ENCODE results near the gene COX6B2. TPM values are rescaled to one million over a fixed set of nuclear protein-coding genes. Genes with fewer than 3 reads are reported as not detected.

The COX6B2 gene
- total and polyA plus RNA-seq, 2 donors (not counting 3 experiments of a cell fraction or from before 2014, with no cell fraction given): not detected

DNA sequence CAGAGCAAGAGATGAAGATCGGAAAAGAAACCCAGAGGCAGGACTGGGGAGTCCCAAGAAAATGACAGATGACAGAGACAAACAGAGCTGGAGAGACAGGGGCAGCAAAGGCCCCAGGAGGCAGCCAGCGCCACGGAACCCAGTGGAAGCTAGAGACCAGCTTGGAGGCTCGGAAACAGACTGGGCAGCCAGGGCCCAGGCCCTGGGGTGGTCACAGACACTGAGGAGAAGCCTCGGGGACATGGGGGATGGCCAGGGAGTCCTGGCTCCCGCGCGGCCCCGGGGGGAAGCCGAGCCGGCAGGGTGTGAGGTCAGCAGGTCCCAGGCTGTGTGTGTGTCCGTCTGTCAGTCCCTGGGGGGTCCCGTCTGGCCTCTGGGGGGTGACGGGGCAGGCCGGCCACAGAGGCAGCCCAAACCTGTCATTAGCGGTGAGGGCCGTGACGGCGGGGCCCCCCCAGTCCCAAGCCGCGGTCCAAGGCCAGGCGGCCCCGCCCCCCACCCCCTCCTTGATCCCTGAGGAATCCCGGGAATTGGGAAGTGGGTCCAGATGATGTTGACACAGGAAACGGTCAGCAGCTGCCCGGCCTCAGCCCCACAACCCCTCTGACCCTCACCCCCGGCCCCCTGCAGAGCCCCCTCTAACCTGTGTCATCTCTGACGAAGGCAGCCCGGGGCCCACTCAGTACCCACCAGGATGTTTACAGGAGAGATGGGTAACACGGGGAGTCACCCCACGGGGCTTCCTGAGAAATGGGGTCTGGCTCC is 19.7 kb upstream of the COX6B2 start:
- Histone ChIP-seq H3K4me3 (replicated peaks in 1 of 3; ENCODE audit: insufficient read depth in 1 of 3, low read depth in 1 of 3, low read length in 3 of 3) (no peak overlapping the region), H3K27me3 (ENCODE audit: control insufficient read depth in 2 of 2, insufficient read depth in 2 of 2, low read length in 2 of 2) (peaks cover 22 to 32% of the 10 kb centered on the region in 2 experiments), H4K20me1 (replicated peaks; ENCODE audit: control insufficient read depth, extremely low read depth, insufficient read depth, low read length) (no peaks in the 10 kb centered on the region), H2AFZ (ENCODE audit: low read depth, low read length) (no peak overlapping the region), H3K4me2 (ENCODE audit: insufficient read depth, low read length) (no peak overlapping the region), H3K9me1 (replicated peaks; ENCODE audit: control insufficient read depth, extremely low read depth, insufficient read depth, low read length) (no peaks in the 10 kb centered on the region), H3K9me3 (replicated peaks; ENCODE audit: control insufficient read depth, insufficient read depth, low read length) (no peaks in the 10 kb centered on the region), H3K79me2 (ENCODE audit: control insufficient read depth, insufficient read depth, low read length) (no peaks in the 10 kb centered on the region), H3K4me1 (ENCODE audit: control insufficient read depth, extremely low read depth, insufficient read depth, low read length) (peaks cover 3% of the 10 kb centered on the region), H3K27ac (ENCODE audit: insufficient read depth, low read depth, low read length) (no peak overlapping the region), H3K9ac (replicated peaks; ENCODE audit: extremely low read depth, insufficient read depth, low read length) (no peak overlapping the region), H3K36me3 (ENCODE audit: control insufficient read depth in 2 of 2, extremely low read depth in 1 of 2, insufficient read depth in 2 of 2, low read length in 2 of 2) (no peaks in the 10 kb centered on the region)
- intact Hi-C loops (cut with micrococcal nuclease) (no loop called here), dilution Hi-C loops (cut with MboI; ENCODE audit: extremely low pct_ligation_motif_present, low sequenced_read_pairs) (no loop called here)
- TF ChIP-seq POLR2A (IDR thresholded peaks at IDR 0.05; ENCODE audit: low read depth, low read length): no peak
- TF ChIP-seq JUN (IDR thresholded peaks at IDR 0.05; ENCODE audit: borderline replicate concordance, insufficient read depth, insufficient read length, low read depth): no peak
- TF ChIP-seq MAX (IDR thresholded peaks at IDR 0.05; ENCODE audit: insufficient read depth, insufficient read length): no peak
- no peak for TF ChIP-seq GATA2 (IDR thresholded peaks at IDR 0.05; ENCODE audit: insufficient read depth, insufficient read length, low read depth, low read length)
- no peak for TF ChIP-seq POLR2AphosphoS5 (IDR thresholded peaks at IDR 0.05; ENCODE audit: insufficient read depth, low read depth, low read length)
- TF ChIP-seq EZH2 (IDR thresholded peaks at IDR 0.05; ENCODE audit: borderline replicate concordance, low read depth, low read length, severe bottlenecking): no peak
- TF ChIP-seq, protein P1, sequence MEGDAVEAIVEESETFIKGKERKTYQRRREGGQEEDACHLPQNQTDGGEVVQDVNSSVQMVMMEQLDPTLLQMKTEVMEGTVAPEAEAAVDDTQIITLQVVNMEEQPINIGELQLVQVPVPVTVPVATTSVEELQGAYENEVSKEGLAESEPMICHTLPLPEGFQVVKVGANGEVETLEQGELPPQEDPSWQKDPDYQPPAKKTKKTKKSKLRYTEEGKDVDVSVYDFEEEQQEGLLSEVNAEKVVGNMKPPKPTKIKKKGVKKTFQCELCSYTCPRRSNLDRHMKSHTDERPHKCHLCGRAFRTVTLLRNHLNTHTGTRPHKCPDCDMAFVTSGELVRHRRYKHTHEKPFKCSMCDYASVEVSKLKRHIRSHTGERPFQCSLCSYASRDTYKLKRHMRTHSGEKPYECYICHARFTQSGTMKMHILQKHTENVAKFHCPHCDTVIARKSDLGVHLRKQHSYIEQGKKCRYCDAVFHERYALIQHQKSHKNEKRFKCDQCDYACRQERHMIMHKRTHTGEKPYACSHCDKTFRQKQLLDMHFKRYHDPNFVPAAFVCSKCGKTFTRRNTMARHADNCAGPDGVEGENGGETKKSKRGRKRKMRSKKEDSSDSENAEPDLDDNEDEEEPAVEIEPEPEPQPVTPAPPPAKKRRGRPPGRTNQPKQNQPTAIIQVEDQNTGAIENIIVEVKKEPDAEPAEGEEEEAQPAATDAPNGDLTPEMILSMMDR (IDR thresholded peaks at IDR 0.05; ENCODE audit: extremely low read depth in 1 of 2, insufficient read depth in 1 of 2, low read depth in 1 of 2, low read length in 2 of 2): no peak
- TF ChIP-seq FOS (IDR thresholded peaks at IDR 0.05; ENCODE audit: borderline replicate concordance, insufficient read depth, low read length): no peak
- ChIA-PET CTCF (interaction anchor here (0.7 to 1.1 kb wide), 2 partner anchors 9 kb away, joined by 3 read pairs; no protein-coding TSS in a partner anchor), POLR2A (no interaction called here)
- no TSS peak for BruUV-seq (replicated peaks)
- no peak for DNase-seq (ENCODE audit: low read depth, low spot score)
- FAIRE-seq: no peak
